ENCODE measurements around the gene SMIM45.
A peak's percentile ranks its signal among the peaks of the same experiment; 100 is the strongest.

Gene SMIM45

GRCh38 chr22:41989246-41989645 is 37.3 kb downstream of the SMIM45 start:
- ATAC-seq (no peak), DNase-seq (no peak)
- no peaks in the 10 kb centered on the region for H3K36me3 ChIP-seq
- TF ChIP-seq, protein P1, sequence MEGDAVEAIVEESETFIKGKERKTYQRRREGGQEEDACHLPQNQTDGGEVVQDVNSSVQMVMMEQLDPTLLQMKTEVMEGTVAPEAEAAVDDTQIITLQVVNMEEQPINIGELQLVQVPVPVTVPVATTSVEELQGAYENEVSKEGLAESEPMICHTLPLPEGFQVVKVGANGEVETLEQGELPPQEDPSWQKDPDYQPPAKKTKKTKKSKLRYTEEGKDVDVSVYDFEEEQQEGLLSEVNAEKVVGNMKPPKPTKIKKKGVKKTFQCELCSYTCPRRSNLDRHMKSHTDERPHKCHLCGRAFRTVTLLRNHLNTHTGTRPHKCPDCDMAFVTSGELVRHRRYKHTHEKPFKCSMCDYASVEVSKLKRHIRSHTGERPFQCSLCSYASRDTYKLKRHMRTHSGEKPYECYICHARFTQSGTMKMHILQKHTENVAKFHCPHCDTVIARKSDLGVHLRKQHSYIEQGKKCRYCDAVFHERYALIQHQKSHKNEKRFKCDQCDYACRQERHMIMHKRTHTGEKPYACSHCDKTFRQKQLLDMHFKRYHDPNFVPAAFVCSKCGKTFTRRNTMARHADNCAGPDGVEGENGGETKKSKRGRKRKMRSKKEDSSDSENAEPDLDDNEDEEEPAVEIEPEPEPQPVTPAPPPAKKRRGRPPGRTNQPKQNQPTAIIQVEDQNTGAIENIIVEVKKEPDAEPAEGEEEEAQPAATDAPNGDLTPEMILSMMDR (IDR thresholded peaks at IDR 0.05) = no peak
- H3K4me1 ChIP-seq = no peaks in the 10 kb centered on the region
- intact Hi-C loops (cut with DNase I) = no loop called here
- H3K9me3 ChIP-seq = no peaks in the 10 kb centered on the region
- no peak overlapping the region for H3K27ac ChIP-seq
- H3K4me3 ChIP-seq = no peak overlapping the region
- no peaks in the 10 kb centered on the region for H3K27me3 ChIP-seq

DNA sequence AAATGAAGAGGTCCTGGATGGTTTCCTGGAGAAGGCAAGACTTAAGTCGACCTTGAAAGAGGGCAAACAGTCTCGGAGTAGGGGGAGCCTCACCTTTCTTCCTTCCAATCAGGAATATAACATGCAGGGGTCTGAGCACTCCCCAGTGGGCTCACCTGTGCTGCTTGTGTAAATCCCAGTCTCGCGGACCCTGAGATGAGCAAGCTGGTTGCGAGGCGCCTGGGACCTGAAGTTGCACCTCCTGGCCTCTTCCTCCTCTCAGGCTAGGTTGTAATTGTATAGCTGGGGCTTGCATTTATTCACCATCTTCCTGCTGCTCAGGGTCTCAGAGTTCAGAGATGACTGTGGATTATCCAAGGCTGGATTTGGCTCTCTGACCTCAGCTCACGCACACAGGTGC is 39.2 kb downstream of the SMIM45 start:
- Histone ChIP-seq H3K36me3 (no peaks in the 10 kb centered on the region), H3K9me3 (no peaks in the 10 kb centered on the region), H3K4me1 (no peaks in the 10 kb centered on the region), H3K27me3 (no peaks in the 10 kb centered on the region), H3K27ac (no peak overlapping the region), H3K4me3 (no peak overlapping the region)
- DNase-seq (peak in 1 of 4 donors; percentile 10), ATAC-seq (no peak)
- TF ChIP-seq, protein P1 (IDR thresholded peaks at IDR 0.05) = no peak
- intact Hi-C loops (cut with DNase I) = no loop called here

DNA sequence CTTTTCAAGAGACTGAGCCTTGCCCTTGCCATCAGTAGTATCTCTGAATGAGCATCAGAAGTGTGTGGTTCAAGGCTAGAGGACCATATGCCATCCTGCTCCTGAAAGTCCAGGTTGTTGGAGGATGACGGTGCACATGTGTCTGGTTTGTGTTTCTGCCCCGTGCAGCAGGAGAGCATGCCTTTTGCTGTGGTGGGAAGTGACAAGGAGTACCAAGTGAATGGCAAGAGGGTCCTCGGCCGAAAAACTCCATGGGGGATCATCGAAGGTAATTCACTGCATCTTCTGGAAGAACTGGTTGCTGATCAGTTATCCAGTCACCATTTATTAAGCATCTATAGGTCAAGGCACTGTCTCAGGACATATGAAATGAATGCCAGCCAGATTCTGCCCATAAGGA is 40.5 kb downstream of the SMIM45 start:
- H3K36me3 ChIP-seq = no peaks in the 10 kb centered on the region
- TF ChIP-seq, protein P1 (IDR thresholded peaks at IDR 0.05) = no peak
- no peaks in the 10 kb centered on the region for H3K9me3 ChIP-seq
- intact Hi-C loops (cut with DNase I) = no loop called here
- no peaks in the 10 kb centered on the region for H3K4me1 ChIP-seq
- no peaks in the 10 kb centered on the region for H3K27me3 ChIP-seq
- ATAC-seq = no peak
- no peak overlapping the region for H3K27ac ChIP-seq
- DNase-seq = no peak
- no peak overlapping the region for H3K4me3 ChIP-seq

- ATAC-seq (no peak), DNase-seq (no peak)
- Histone ChIP-seq H3K4me1 (peaks cover 0 to 8% of the 10 kb centered on the region in 2 donors), H3K4me3 (no peak overlapping the region), H3K36me3 (no peaks in the 10 kb centered on the region), H3K27ac (no peak overlapping the region), H3K9me3 (no peaks in the 10 kb centered on the region), H3K27me3 (no peaks in the 10 kb centered on the region)
- TF ChIP-seq, protein P1 (IDR thresholded peaks at IDR 0.05) = no peak
- intact Hi-C loops (cut with DNase I) = no loop called here
Observed at GRCh38 chr22:41995211-41995610, 43.3 kb downstream of the SMIM45 start.

DNA sequence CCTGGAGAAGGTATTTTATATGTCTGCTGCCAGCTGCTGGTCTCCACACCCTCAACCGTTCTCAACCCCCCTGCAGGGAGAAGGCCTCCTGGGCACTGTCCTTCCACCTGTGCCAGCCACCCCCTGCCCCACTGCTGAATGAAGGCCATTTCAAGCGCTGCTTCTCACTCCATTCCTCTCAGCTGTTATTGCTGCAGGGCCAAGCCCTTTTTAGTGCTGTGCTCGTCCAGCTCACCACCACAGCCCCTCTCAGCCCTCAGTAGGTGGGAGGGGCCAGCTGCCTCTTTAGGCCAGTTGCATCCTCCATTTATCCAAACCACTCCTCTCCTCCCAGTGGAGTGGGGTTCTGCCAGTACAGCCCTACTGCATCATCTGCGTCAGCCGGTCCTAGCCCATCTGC is 44.9 kb downstream of the SMIM45 start:
- DNase-seq (no peak), ATAC-seq (no peak)
- Histone ChIP-seq H3K36me3 (peaks cover 0 to 6% of the 10 kb centered on the region in 2 donors), H3K27ac (no peak overlapping the region), H3K4me1 (peaks cover 0 to 8% of the 10 kb centered on the region in 2 donors), H3K9me3 (no peaks in the 10 kb centered on the region), H3K4me3 (no peak overlapping the region), H3K27me3 (no peaks in the 10 kb centered on the region)
- intact Hi-C loops (cut with DNase I) = no loop called here
- TF ChIP-seq, protein P1 (IDR thresholded peaks at IDR 0.05) = no peak

Measured in left lung (tissue), 4 donors.